ENCODE measurements around the gene PLEKHS1. TPM values are rescaled to one million over a fixed set of nuclear protein-coding genes. Genes with fewer than 3 reads are reported as not detected.

Gene PLEKHS1
- total and polyA plus RNA-seq, 4 donors, result under 0.01 TPM; not detected in 3

DNA sequence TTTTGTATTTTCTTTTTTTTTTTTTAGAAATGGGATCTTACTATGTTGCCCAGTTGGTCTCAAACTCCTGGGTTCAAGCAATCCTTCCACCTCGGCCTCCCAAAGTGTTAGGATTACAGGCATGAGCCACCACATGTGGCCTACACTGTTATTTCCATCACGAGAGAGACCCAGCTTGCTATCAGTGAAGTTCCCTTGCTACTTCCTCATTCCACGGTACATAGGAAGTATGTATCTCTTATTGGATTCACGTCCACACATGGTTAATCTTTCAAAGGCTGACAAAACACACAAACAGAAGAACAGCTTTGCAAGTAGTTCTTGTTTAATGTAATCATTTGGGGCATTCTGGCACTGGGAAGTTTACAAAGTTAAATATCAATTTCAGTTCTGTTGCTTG is 51.5 kb downstream of the PLEKHS1 start:
- no peaks in the 10 kb centered on the region for H3K27me3 ChIP-seq (ENCODE audit: control insufficient read depth in 4 of 4, insufficient read depth in 4 of 4, low read length in 3 of 4)
- no peaks in the 10 kb centered on the region for H3K36me3 ChIP-seq (ENCODE audit: control insufficient read depth in 4 of 4, insufficient read depth in 3 of 4, low read depth in 1 of 4, low read length in 3 of 4)
- TF ChIP-seq FOXA2 (IDR thresholded peaks at IDR 0.05) (no peak), HNF4A (conservative IDR thresholded peaks at IDR 0.05) (no peak), TAF1 (conservative IDR thresholded peaks at IDR 0.05) (no peak), FOXA1 (IDR thresholded peaks at IDR 0.05) (no peak), EGR1 (IDR thresholded peaks at IDR 0.05; ENCODE audit: low read depth in 2 of 2) (no peak), SP1 (IDR thresholded peaks at IDR 0.05) (no peak), JUND (IDR thresholded peaks at IDR 0.05) (no peak), RAD21 (IDR thresholded peaks at IDR 0.05) (no peak), RXRA (IDR thresholded peaks at IDR 0.05) (no peak), HNF4G (IDR thresholded peaks at IDR 0.05) (no peak), YY1 (IDR thresholded peaks at IDR 0.05) (no peak), NR2F2 (IDR thresholded peaks at IDR 0.05) (no peak)
- TF ChIP-seq, protein P1, sequence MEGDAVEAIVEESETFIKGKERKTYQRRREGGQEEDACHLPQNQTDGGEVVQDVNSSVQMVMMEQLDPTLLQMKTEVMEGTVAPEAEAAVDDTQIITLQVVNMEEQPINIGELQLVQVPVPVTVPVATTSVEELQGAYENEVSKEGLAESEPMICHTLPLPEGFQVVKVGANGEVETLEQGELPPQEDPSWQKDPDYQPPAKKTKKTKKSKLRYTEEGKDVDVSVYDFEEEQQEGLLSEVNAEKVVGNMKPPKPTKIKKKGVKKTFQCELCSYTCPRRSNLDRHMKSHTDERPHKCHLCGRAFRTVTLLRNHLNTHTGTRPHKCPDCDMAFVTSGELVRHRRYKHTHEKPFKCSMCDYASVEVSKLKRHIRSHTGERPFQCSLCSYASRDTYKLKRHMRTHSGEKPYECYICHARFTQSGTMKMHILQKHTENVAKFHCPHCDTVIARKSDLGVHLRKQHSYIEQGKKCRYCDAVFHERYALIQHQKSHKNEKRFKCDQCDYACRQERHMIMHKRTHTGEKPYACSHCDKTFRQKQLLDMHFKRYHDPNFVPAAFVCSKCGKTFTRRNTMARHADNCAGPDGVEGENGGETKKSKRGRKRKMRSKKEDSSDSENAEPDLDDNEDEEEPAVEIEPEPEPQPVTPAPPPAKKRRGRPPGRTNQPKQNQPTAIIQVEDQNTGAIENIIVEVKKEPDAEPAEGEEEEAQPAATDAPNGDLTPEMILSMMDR (IDR thresholded peaks at IDR 0.05; ENCODE audit: low read depth, low read length, missing input control), result no peak
- TF ChIP-seq, protein P2, sequence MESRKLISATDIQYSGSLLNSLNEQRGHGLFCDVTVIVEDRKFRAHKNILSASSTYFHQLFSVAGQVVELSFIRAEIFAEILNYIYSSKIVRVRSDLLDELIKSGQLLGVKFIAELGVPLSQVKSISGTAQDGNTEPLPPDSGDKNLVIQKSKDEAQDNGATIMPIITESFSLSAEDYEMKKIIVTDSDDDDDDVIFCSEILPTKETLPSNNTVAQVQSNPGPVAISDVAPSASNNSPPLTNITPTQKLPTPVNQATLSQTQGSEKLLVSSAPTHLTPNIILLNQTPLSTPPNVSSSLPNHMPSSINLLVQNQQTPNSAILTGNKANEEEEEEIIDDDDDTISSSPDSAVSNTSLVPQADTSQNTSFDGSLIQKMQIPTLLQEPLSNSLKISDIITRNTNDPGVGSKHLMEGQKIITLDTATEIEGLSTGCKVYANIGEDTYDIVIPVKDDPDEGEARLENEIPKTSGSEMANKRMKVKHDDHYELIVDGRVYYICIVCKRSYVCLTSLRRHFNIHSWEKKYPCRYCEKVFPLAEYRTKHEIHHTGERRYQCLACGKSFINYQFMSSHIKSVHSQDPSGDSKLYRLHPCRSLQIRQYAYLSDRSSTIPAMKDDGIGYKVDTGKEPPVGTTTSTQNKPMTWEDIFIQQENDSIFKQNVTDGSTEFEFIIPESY (IDR thresholded peaks at IDR 0.05), result no peak
- TF ChIP-seq, protein P3, sequence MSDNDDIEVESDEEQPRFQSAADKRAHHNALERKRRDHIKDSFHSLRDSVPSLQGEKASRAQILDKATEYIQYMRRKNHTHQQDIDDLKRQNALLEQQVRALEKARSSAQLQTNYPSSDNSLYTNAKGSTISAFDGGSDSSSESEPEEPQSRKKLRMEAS (IDR thresholded peaks at IDR 0.05), result no peak
- TF ChIP-seq, protein P4, sequence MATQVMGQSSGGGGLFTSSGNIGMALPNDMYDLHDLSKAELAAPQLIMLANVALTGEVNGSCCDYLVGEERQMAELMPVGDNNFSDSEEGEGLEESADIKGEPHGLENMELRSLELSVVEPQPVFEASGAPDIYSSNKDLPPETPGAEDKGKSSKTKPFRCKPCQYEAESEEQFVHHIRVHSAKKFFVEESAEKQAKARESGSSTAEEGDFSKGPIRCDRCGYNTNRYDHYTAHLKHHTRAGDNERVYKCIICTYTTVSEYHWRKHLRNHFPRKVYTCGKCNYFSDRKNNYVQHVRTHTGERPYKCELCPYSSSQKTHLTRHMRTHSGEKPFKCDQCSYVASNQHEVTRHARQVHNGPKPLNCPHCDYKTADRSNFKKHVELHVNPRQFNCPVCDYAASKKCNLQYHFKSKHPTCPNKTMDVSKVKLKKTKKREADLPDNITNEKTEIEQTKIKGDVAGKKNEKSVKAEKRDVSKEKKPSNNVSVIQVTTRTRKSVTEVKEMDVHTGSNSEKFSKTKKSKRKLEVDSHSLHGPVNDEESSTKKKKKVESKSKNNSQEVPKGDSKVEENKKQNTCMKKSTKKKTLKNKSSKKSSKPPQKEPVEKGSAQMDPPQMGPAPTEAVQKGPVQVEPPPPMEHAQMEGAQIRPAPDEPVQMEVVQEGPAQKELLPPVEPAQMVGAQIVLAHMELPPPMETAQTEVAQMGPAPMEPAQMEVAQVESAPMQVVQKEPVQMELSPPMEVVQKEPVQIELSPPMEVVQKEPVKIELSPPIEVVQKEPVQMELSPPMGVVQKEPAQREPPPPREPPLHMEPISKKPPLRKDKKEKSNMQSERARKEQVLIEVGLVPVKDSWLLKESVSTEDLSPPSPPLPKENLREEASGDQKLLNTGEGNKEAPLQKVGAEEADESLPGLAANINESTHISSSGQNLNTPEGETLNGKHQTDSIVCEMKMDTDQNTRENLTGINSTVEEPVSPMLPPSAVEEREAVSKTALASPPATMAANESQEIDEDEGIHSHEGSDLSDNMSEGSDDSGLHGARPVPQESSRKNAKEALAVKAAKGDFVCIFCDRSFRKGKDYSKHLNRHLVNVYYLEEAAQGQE (IDR thresholded peaks at IDR 0.05), result no peak
- TF ChIP-seq, protein P5, sequence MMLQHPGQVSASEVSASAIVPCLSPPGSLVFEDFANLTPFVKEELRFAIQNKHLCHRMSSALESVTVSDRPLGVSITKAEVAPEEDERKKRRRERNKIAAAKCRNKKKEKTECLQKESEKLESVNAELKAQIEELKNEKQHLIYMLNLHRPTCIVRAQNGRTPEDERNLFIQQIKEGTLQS (IDR thresholded peaks at IDR 0.05), result no peak
- H3K4me1 ChIP-seq (ENCODE audit: control insufficient read depth in 4 of 4, insufficient read depth in 4 of 4, low read length in 3 of 4), result no peaks in the 10 kb centered on the region
- no peak overlapping the region for H3K9ac ChIP-seq (ENCODE audit: low read depth in 1 of 2, low read length in 2 of 2)
- no peak for DNase-seq (ENCODE audit: low spot score)
- H3K4me3 ChIP-seq (ENCODE audit: low read depth in 1 of 3, low read length in 3 of 3), result no peak overlapping the region
- no peaks in the 10 kb centered on the region for H3K9me3 ChIP-seq (ENCODE audit: control insufficient read depth in 4 of 4, low read length in 3 of 4)
- WGBS, result 62% methylated on average over 4 of the region's 4 CpGs
- H3K27ac ChIP-seq (ENCODE audit: low read depth in 1 of 2, low read length in 2 of 2), result no peak overlapping the region

DNA sequence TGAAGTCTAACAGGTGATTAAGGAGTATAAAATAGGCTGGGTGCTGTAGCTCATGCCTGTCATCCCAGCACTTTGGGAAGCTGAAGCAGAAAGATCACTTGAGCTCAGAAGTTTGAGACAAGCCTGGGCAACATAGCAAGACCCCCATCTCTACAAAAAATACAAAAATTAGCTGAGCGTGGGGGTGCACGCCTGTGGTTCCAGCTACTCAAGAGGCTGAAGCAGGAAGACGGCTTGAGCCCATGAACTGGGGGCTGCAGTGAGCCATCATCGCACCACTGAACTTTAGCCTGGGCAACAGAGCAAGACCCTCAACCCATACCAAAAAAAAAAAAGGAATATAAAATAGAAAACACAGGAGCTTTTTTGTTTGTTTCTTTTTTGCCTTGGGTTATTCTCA is 55.0 kb downstream of the PLEKHS1 start:
- Histone ChIP-seq H3K9me3 (ENCODE audit: control insufficient read depth in 4 of 4, low read length in 3 of 4) (no peaks in the 10 kb centered on the region), H3K4me3 (ENCODE audit: low read depth in 1 of 3, low read length in 3 of 3) (no peak overlapping the region), H3K27me3 (ENCODE audit: control insufficient read depth in 4 of 4, insufficient read depth in 4 of 4, low read length in 3 of 4) (peaks cover 0 to 2% (median 0%) of the 10 kb centered on the region in 4 donors), H3K36me3 (ENCODE audit: control insufficient read depth in 4 of 4, insufficient read depth in 3 of 4, low read depth in 1 of 4, low read length in 3 of 4) (no peaks in the 10 kb centered on the region), H3K9ac (ENCODE audit: low read depth in 1 of 2, low read length in 2 of 2) (no peak overlapping the region), H3K27ac (ENCODE audit: low read depth in 1 of 2, low read length in 2 of 2) (no peak overlapping the region), H3K4me1 (ENCODE audit: control insufficient read depth in 4 of 4, insufficient read depth in 4 of 4, low read length in 3 of 4) (no peaks in the 10 kb centered on the region)
- WGBS, result 97% methylated on average over 4 of the region's 4 CpGs
- DNase-seq (ENCODE audit: low spot score), result no peak
- TF ChIP-seq, protein P2 (IDR thresholded peaks at IDR 0.05), result no peak
- TF ChIP-seq, protein P3 (IDR thresholded peaks at IDR 0.05), result no peak
- TF ChIP-seq, protein P5 (IDR thresholded peaks at IDR 0.05), result no peak
- TF ChIP-seq NR2F2 (IDR thresholded peaks at IDR 0.05) (no peak), SP1 (IDR thresholded peaks at IDR 0.05) (no peak), TAF1 (conservative IDR thresholded peaks at IDR 0.05) (no peak), JUND (IDR thresholded peaks at IDR 0.05) (no peak)

Measured in liver (tissue), 9 donors.